Measurements from ENCODE around the gene TRDMT1. TPM values are rescaled to one million over a fixed set of nuclear protein-coding genes. Genes with fewer than 3 reads are reported as not detected.
A peak's percentile ranks its signal among the peaks of the same experiment; 100 is the strongest.

Gene TRDMT1
- total and polyA plus RNA-seq, 8 donors, result 6.6 to 18.4 (median 12.7) TPM

- TF ChIP-seq CTCF (IDR thresholded peaks at IDR 0.05), result no peak
- ATAC-seq (no peak), DNase-seq (no peak)
- H3K36me3 ChIP-seq, result peaks cover 5 to 39% of the 10 kb centered on the region in 2 donors
- intact Hi-C loops (cut with DNase I), result no loop called here
- H3K9me3 ChIP-seq, result no peaks in the 10 kb centered on the region
- no peak overlapping the region for H3K4me3 ChIP-seq
- H3K4me1 ChIP-seq, result peaks cover 0 to 15% of the 10 kb centered on the region in 2 donors
- no peaks in the 10 kb centered on the region for H3K27me3 ChIP-seq
- peak overlapping the region in 1 of 2 donors; percentile 1 for H3K27ac ChIP-seq
Measured at GRCh38 chr10:17239345-17240085, 38.0 kb upstream of the TRDMT1 start.

- ATAC-seq (peak; percentile 50), DNase-seq (no peak)
- Histone ChIP-seq H3K4me1 (peaks cover 0 to 24% of the 10 kb centered on the region in 2 donors), H3K27me3 (no peaks in the 10 kb centered on the region), H3K36me3 (peaks cover 5 to 47% of the 10 kb centered on the region in 2 donors), H3K9me3 (no peaks in the 10 kb centered on the region), H3K4me3 (no peak overlapping the region), H3K27ac (peak overlapping the region; percentile 1 to 29)
- intact Hi-C loops (cut with DNase I), result no loop called here
- no peak for TF ChIP-seq CTCF (IDR thresholded peaks at IDR 0.05)
Measured at GRCh38 chr10:17238445-17239291, 37.2 kb upstream of the TRDMT1 start.

- H3K27ac ChIP-seq, result peak overlapping the region in 1 of 2 donors; percentile 29
- H3K4me3 ChIP-seq, result no peak overlapping the region
- DNase-seq (no peak), ATAC-seq (peak; percentile 14)
- H3K27me3 ChIP-seq, result no peaks in the 10 kb centered on the region
- no peaks in the 10 kb centered on the region for H3K9me3 ChIP-seq
- H3K4me1 ChIP-seq, result peaks cover 5 to 31% of the 10 kb centered on the region in 2 donors
- intact Hi-C loops (cut with DNase I), result no loop called here
- peaks cover 5 to 54% of the 10 kb centered on the region in 2 donors for H3K36me3 ChIP-seq
- TF ChIP-seq CTCF (IDR thresholded peaks at IDR 0.05), result no peak
Measured at GRCh38 chr10:17237915-17238444, 36.5 kb upstream of the TRDMT1 start.

- DNase-seq, result no peak
- Histone ChIP-seq H3K4me1 (peaks cover 13 to 39% of the 10 kb centered on the region in 2 donors), H3K27ac (no peak overlapping the region), H3K4me3 (no peak overlapping the region), H3K9me3 (no peaks in the 10 kb centered on the region), H3K36me3 (peaks cover 5 to 62% of the 10 kb centered on the region in 2 donors), H3K27me3 (no peaks in the 10 kb centered on the region)
- intact Hi-C loops (cut with DNase I), result no loop called here
- TF ChIP-seq CTCF (IDR thresholded peaks at IDR 0.05), result no peak
- ATAC-seq, result no peak
Measured at GRCh38 chr10:17237149-17237527, 35.7 kb upstream of the TRDMT1 start.

Data from left lung (tissue), 10 donors.